Cardiac fibroblast (primary cell): ENCODE measurements around the gene VPS26B.

Experiments
- DNase-seq, 2 donors: peaks; one replicate each; pipeline versions ENCODE4 v3.0.0 to v3.0.0-alpha.2; 2010; ENCODE audit warnings: low read depth in 2 of 2
- H3K4me3 ChIP-seq, 2 donors: replicated peaks in 1 of 2; 1 replicate in 1 of 2; 2 replicates in 1 of 2; pipeline ENCODE4 v1.5.1; 2011; ENCODE audit warnings: low read depth in 2 of 2, low read length in 2 of 2, mild to moderate bottlenecking in 2 of 2, moderate library complexity in 1 of 2
- TF ChIP-seq, protein P1 (sequence below): IDR thresholded peaks from one replicate; pipeline ENCODE4 v1.5.1; 2011; ENCODE audit warnings: low read depth, mild to moderate bottlenecking, low read length, inconsistent platforms

The VPS26B gene

DNA sequence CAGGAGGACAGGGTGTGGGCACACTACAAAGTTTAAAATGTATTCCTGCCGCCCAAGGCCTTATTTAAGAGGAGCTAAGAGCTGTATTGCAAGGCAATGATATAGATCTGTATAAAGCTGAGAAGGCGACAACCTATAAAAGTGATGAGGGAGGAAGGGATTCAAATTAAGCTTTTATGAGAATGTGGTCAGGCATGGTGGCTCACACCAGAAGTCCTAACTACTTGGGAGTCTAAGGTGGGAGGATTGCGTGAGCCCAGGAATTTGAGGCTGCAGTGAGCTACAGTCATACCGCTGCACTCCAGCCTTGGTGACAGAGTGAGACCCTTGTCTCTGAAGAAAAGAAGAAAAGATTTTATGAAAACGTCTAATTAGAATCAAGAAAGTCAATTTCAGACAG lies 42.0 kb downstream of the VPS26B start:
- no peak for DNase-seq
- H3K4me3 ChIP-seq, result no peak overlapping the region
- TF ChIP-seq, protein P1, sequence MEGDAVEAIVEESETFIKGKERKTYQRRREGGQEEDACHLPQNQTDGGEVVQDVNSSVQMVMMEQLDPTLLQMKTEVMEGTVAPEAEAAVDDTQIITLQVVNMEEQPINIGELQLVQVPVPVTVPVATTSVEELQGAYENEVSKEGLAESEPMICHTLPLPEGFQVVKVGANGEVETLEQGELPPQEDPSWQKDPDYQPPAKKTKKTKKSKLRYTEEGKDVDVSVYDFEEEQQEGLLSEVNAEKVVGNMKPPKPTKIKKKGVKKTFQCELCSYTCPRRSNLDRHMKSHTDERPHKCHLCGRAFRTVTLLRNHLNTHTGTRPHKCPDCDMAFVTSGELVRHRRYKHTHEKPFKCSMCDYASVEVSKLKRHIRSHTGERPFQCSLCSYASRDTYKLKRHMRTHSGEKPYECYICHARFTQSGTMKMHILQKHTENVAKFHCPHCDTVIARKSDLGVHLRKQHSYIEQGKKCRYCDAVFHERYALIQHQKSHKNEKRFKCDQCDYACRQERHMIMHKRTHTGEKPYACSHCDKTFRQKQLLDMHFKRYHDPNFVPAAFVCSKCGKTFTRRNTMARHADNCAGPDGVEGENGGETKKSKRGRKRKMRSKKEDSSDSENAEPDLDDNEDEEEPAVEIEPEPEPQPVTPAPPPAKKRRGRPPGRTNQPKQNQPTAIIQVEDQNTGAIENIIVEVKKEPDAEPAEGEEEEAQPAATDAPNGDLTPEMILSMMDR, result no peak

DNA sequence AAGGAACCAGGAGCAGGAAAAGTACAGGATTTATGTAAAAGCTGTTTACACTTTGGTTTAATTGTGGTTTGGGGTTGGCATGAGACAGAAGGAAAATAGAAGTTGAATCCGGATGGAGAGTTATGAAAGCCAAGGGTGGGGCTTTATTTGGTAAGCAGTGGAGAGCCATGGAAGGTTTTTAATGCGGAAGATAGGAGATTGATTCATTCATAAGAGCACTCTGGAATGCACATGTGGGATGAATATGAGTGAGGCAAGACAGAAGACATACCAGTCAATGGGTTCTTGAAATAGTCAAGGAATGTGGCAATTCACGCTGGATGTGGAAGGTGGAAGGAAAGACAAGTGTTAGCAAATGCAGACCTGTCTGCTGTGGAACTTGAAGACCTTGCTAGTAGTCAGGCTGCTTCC lies 42.4 kb downstream of the VPS26B start:
- TF ChIP-seq, protein P1, result no peak
- peak; percentile 73 to 89 for DNase-seq
- no peak overlapping the region for H3K4me3 ChIP-seq

DNA sequence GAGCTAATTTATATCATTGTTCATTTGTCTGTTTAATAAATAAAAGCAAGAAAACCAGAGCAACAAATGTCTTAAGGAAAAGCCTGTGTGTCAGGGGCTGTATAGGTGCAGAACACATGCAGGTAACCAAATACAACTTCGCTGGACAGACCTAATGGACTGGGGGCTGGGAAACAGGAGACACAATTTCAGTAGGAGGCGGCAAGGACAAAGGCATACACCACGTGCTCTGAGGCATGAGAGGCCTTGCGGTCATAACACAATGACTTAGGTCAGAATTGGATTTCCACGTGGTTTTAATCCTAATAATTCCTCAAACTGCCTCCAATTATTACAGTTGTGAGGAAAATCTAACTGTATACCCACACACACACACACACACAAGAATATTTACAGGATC lies 43.0 kb downstream of the VPS26B start:
- TF ChIP-seq, protein P1, result no peak
- no peak for DNase-seq

DNA sequence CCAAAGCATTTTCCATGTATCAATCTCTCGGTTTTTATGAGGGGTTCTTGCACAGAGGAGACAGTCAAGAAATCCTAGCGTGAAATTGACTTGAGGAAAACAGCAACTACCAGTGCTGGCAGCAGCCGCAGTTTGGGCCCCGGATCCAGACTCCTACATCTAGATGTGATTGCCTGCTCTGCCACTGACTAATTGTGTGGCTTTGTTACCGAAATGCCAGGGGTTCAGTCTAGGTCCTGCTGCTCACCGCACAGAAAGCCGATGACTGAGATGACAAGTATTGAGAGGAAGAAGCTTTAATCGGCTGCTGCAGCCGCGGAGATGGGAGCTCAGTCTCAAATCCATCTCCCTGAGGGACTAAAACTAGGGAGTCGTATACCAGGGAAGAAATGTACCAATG lies 43.5 kb downstream of the VPS26B start:
- TF ChIP-seq, protein P1, result no peak
- H3K4me3 ChIP-seq, result no peak overlapping the region
- DNase-seq, result no peak

More for the DNA sequence above, 43.0 kb downstream of the VPS26B start:
- H3K4me3 ChIP-seq, result no peak overlapping the region

DNA sequence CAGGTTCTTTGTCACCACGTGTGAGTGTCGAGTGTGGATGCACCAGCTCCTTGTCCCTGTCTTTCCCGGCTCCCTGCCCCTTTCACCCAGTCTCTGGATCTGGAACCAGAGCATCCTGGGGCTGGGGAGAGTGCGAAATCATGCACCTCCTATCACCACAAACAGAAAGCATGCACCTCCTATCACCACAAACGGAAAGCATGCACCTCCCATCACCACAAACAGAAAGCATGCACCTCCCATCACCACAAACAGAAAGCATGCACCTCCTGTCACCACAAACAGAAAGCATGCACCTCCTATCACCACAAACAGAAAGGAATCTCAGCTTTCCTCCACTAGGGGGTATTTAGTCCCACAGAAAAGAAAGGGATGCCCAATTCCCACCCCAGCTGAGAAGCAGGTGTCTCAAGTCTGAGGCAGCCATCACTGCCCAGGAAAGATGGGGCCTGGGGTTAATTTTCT lies 45.8 kb downstream of the VPS26B start:
- TF ChIP-seq, protein P1, result peak; percentile 7
- DNase-seq, result peak in 1 of 2 donors; percentile 8
- H3K4me3 ChIP-seq, result no peak overlapping the region

DNA sequence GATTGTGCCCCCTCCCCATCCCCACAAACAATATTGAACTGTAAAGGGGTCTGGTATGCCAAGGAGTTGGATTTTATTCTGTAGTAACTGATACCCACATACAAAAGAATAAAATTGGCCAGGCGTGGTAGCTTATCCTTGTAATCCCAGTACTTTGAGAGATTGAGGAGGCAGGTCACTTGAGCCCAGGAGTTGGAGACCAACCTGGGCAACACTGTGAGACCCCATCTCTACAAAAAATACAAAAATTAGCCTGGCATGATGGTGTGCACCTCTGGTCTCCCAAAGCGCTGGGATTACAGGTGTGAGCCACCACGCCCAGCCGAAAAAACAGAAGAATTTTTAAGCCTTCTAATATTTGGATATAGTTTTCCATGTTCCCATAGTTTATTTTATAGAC lies 47.5 kb downstream of the VPS26B start:
- TF ChIP-seq, protein P1, result no peak
- DNase-seq, result no peak
- H3K4me3 ChIP-seq, result no peak overlapping the region
